GM18909 (cell line): ENCODE data around the gene CYP26C1.

Experiments used
- ATAC-seq: cut with Tn5 transposase; IDR thresholded peaks from one replicate; pipeline ENCODE4 v1.9.1; 2021; ENCODE audit warnings: mild to moderate bottlenecking; ENCODE audit not compliant: unreplicated experiment, poor library complexity

CYP26C1 gene

GRCh38 chr10:93059975-93060886 is at the start of gene CYP26C1:
TSS of gene CYP26C1 (plus strand) at chr10:93060798. CDS start at chr10:93061264, 466 bp downstream.
- ATAC-seq = no peak

- ATAC-seq = no peak
Observed at GRCh38 chr10:93015722-93016121, 44.9 kb upstream of the CYP26C1 start.

GRCh38 chr10:93023013-93023650 is 37.5 kb upstream of the CYP26C1 start:
- no peak for ATAC-seq

- ATAC-seq = no peak
Observed at GRCh38 chr10:93026072-93026471, 34.5 kb upstream of the CYP26C1 start.

GRCh38 chr10:93027508-93027907 is 33.1 kb upstream of the CYP26C1 start:
- no peak for ATAC-seq

GRCh38 chr10:93028883-93029282 is 31.7 kb upstream of the CYP26C1 start:
- no peak for ATAC-seq

GRCh38 chr10:93030409-93030808 is 30.2 kb upstream of the CYP26C1 start:
- no peak for ATAC-seq

GRCh38 chr10:93032105-93032808 is 28.3 kb upstream of the CYP26C1 start:
- no peak for ATAC-seq

- ATAC-seq = no peak
Observed at GRCh38 chr10:93032809-93033137, 27.8 kb upstream of the CYP26C1 start.

GRCh38 chr10:93034426-93034825 is 26.2 kb upstream of the CYP26C1 start:
- no peak for ATAC-seq

- ATAC-seq = no peak
Observed at GRCh38 chr10:93039110-93039509, 21.5 kb upstream of the CYP26C1 start.

GRCh38 chr10:93039721-93040120 is 20.9 kb upstream of the CYP26C1 start:
- no peak for ATAC-seq

GRCh38 chr10:93054486-93054885 is 6.1 kb upstream of the CYP26C1 start:
- ATAC-seq = no peak

- no peak for ATAC-seq
Observed at GRCh38 chr10:93058139-93058538, 2.5 kb upstream of the CYP26C1 start.

GRCh38 chr10:93060887-93061593 is 442 bp downstream of the CYP26C1 start:
- no peak for ATAC-seq

GRCh38 chr10:93061594-93062513 is 1.3 kb downstream of the CYP26C1 start:
- ATAC-seq = no peak

- peak; percentile 59 for ATAC-seq
Observed at GRCh38 chr10:93062514-93063143, 2.0 kb downstream of the CYP26C1 start.

- ATAC-seq = no peak
Observed at GRCh38 chr10:93063144-93063976, 2.8 kb downstream of the CYP26C1 start.
